ENCODE results near the gene RFX2.

The RFX2 gene

DNA sequence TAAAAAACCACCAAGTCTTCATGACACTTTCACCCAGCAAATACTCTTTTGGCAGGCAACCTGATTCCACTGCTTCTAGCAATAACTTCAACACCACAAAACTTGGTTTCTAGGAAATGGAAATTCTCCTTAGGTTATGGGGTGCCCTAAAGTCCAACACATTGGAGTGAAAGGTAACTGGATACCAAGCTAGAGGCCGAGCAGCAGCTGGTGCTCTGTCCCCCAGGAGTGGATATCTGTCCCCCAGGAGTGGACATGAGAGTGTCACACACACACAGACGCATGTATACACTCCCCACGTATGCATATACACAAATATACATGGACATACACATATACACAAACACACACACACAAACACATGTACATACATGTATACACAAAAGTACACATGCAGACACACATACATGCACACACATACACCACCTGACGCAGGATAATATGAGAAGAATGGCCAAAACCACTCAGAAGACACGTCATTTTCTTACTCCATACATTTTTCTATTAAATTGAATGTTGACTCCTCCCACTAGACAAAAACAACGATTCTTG lies 50.8 kb downstream of the RFX2 start:
- no peak for DNase-seq

DNA sequence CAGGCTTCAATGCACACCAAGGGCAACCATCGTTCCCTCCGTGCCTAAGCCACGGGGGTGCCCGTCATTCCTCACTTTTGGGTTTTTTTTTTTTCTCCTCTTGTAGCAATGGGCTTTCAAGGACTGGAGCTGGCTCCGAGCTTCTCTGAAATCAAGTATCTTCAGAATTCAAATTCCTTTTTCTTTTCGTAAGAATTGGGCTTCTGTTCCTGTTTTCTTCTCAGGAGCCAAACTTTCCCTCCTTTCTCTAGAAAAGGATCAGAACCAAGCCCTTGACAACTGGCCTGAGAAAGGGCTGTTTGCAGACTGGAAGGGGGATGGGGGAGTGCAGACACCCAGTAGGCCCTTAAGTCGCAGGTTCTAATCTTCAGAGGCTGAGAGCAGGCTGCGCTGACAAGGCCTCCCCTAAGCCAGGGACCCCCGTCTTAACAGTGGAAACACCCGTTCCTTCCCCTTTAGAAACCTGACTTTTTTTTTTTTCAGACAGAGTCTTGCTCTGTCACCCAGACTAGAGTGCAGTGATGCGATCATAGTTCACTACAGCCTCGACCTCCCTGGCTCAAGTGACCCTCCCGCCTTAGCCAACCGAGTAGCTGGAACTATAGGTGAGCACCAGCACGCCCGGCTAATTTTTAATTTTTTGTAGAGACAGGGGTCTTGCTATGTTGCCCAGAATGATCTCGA lies 51.6 kb downstream of the RFX2 start:
- no peak for DNase-seq

DNA sequence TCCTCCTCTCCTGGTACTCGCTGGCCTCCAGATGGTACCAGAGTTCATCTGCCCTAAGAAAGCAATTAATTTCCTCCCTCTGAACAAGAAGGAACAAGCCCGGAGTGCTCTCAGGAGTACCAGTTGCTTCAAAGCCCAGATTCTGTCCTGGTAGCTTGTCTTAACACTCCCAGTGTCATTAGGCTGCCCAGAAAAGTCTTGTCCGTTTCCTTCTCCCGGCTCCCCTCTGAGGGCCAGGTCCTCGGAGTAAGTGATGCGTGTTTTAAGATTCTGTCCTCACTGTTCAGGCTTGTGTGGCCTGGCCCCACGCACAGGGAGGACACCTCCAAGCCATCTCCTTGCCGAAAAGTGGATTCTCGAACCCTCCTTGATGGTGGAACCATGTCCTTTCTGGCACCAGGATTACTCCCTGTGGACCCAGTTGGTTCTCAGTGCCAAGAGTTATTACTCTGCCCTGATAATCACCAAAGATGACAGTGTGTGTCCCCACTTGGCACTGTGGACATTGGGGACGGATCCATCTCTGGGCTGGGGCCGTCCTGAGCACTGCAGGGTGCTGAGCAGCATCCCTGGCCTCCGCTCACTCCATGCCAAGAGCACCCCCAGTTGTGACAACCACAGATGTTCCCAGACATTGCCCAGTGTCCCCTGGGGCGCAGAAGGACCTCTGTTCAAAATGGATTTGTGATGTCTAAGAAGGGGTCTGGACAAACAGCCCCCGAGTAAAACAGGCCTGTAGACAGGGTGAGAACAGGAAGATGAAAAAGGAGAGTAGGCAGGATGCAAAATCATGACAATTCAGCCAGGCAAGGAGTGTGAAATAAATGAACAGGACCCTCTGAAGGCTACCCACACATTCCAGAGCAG lies 52.4 kb downstream of the RFX2 start:
- no peak for DNase-seq

DNA sequence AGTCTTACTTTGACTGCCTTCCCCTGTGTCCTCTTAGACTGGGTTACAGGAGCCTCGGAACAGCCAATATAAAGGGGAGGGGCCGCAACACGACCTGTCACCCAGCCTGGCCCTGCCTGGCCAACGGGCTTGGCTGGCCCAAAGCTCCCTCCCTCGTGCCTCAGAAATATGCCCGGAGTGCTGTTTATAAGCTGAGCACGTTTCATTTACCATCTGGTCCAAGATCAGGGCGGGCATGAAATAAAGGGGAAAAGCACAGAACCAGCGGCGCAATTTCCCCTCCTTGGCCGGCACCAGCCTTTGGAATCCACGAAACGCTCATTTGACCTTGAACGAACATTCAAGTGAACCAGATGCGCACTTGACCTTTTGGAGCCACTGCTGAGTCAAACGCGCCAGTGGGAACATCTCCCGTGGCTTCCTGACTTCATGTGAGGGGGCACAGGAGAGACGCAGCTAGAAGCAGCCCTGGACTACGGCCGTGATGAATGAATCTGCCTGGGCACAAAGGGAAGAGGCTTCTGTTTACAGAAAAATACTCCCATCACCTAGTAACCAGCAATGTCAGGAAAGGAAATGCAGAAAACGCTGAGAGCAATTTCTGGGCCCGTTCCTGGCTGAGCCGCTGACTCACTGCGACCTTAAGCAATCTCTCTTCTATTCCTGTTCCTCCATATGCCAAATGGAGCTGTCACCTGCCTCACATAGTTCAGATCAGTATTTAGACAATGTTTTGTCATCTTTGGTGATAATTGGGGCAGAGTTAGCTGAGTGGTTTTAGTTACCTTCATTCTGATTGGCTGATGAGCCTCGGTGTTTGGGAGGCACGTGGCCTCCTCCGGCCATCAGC lies 53.3 kb downstream of the RFX2 start:
- no peak for DNase-seq

DNA sequence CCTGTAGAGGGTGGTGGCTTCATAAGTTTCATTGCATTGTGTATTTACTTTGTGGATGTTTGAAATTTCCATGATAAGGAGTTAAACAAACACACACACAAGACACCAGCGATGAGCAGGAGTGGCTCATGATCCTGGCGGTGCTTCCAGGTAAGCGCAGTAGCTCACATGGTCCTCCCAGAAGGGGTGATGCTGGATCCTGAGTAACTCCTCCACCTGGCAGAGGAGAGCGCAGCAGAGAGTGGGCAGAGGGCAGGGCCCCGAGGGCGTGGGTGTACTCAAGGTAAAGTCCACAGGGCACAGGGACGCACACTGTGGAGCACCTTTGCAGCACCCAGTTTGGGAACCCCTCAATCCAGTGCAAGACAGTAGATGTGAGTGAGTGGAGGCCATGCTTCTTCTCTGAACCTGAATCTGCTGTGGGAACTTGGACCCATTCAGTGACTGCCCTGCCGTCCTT lies 54.0 kb downstream of the RFX2 start:
- no peak for DNase-seq

DNA sequence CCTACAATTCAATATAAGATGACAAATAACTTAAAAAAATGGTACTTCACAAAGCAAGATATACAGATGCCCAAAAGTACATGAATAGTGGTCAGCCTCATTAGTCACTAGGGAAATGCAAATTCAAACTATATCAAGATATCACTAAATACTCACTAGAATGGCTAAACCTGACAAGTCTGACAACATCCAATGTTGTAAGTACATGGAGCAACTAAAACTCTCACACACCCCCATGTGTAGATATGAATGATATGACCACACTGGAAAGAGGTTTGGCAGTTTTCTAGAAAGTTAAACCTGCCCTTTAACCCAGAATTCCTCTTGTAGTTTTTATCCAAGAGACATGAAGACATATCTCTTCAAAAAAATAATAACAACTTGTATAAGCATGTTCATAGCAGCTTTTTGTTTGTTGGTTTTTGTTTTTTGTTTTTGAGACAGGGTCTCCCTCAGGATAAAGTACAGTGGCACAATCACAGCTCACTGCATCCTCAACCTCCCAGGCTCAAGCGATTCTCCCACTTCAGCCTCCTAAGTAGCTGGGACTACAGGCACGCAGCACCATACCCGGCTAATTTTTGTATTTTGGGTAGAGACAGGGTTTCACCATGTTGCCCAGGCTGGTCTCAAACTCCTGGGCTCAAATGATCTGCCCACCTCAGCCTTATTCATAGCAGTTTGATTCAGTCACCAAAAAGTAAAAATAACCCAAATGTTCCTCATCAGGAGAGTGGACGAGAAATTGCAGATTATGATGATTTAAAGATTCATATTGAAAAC lies 55.1 kb downstream of the RFX2 start:
- no peak for DNase-seq

DNA sequence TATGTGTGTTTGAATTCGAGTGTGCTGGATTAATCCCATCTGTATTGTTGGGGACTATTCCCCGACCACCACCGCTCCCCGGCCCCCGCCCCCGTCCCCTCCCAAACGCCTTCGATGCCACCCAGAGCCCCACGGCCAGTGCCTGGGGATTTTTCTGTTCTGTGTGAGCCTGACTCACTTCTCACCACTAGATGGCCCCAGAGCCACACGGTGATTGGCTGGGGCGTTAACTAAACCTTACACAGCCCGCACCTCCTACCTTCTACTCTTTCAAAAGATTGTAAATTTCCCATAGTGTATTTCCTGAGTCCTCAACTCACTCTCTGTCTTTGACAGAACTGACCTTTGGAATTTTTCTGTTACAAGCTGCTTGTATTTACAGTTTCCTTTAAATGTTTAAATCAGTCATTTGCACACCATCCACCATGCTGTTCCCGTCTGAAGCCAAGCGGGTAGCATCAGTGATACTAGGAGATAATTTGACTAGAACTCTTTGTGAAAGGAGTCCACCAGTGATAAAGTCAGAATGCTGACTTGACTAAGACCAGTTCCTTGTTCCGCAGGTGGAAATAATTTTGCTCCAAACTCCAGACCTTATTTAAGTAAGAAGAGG lies 61.4 kb downstream of the RFX2 start:
- DNase-seq, result peak; percentile 81

DNA sequence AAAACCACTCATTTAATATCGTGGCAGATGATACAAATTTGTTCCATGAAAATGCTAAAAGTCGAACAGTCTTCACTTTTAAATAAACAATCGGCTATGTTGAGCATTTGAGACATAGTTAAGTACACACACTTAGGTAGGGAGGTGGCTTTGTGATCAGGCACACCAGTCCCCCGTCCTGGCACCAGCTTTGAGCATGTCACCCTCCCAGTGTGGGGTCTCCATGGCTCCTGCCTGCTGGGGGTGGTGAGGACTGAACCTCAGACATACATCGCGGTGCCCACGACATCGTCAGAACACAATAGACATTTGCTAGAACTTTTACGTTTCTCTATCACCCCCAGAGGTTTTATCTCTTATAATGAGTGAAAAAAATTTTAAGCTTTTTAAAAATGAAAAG lies 62.0 kb downstream of the RFX2 start:
- no peak for DNase-seq

DNA sequence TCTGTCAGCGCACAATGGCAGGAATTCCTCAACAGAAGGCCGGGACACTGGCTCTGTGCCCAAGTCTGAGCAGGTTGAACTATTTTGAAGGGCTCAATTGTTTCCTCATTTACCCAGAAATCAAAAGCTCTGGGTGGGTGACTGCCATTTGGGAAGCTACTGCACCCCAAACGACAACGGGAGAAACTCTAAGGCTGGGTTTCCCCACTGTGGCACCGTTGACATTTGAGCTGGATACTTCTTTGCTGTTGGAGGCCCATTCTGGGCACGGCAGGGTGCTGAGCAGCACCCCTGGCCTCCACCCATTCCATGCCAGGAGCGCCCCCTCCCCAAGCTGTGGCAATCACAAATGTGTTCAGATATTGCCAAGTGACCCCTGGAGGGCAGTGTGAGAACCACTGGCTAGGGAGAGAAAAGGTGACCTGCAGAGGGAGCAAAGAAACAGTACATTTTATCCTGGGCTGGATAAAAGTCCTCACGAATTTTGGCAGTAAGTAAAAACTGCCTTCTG lies 62.5 kb downstream of the RFX2 start:
- no peak for DNase-seq

DNA sequence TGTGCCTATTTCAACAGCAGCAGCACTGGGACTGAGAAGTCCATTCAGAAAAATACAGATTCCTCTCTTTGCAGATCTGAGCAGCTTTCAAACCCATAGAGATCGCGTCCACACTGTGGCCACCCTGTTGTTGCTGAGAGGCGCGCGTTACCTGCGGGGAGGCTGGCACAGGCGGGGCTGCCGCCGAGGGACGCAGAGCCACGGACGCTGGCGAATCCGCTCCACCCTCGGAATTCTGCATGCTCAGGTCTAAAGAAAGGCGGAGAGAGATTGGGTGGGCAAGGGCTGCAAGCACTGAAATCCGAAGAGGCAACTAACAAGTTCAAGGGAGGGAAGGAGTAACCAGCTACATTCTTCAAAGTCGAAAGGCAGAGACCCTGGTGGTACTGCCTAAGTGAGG lies 63.0 kb downstream of the RFX2 start:
- DNase-seq, result no peak

DNA sequence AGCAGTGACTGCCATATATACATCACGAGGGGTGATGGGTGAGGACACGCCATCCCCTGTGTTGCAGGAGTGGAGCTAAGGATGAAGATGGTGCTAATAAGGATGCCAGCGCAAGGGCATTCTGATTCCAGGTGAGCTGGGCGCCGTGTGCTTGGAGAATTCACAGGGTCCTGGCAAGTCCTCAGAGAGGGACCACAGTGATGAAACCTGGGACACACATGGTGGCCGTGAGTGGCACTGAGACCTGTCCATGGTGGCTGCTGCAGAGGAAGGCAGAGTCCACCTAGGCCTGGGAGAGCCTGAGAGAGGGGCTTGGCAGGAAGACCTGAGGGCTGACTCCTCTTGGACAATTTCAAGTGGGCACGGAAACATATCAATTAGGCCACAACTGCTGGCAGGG lies 65.2 kb downstream of the RFX2 start:
- DNase-seq, result no peak

DNA sequence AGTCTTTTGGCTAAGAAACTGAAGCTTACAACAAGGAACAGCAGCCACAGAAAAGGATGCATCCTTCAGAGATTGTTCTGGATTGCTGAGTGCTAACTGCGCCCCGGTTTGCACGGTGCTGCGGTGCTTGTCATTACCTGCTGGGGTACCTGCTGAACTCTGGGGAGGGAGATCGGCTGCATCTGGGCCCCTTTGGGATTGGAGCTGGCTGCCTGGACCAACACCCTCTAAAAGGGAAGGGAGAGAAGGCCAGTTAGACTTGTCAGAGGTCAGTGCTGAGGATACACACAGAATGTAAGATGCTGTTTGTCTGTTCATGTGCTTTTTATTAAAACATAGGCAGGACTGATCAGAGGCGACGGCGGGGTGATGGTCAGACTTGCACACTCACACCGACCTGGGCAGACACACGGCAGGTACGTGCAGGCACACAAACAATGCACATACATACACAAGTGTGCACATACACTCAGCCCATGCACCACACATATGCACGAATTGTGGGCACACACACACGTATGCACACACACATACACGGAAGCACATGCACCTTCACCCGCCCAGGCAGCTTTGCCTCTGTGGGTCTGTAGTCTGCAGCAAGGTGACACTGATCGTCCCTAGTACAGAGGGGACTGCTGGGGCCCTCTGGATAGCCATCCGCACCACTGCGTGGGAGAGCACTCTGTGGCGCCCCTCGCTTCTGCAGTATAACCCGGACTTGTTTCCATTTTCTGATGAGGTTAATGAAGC lies 66.1 kb downstream of the RFX2 start:
- DNase-seq, result no peak

DNA sequence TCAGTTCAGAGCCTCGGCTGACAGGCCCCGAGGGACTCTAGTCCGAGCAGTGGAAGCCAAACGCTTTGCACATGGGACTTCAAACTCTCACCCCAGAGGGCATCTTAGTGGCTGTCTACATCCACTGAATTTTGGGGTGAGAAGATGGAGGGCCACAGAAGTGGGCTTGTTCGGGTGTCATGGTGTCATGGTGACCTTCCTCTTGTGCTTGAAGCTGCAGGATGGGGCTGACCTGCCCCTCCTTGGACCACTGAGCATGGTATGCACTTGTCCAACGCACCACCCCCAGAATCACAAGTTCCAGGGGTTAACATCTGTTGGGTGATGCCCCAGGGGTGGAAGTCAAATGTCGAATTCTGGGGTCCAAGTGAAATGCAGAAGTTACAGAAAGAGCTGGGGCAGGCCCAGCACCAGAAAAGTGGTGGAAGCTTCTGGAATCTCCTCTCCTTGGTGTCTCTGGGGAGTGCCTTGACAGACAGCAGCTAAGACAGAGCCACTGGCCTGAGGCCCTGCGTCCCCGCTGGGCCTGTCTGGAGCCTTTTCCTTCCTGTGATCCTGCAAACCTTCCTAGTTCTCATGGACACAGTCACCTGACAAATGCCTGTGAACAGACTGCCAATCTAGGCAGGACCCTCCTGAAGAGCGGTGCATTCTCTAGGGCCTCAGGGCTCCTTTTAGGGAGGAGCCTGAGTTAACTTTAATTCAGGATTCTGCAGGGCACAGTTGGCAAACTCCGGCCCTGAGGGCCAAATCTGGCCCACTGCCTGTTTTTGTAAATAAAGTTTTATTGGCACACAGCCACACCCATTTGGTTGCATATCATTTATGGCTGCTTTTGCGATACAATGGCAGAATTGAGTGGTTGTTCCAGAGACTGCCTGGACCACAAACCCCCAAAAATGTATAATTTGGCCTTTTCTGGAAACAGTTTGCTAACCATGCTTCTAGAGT lies 67.2 kb downstream of the RFX2 start:
- no peak for DNase-seq

DNA sequence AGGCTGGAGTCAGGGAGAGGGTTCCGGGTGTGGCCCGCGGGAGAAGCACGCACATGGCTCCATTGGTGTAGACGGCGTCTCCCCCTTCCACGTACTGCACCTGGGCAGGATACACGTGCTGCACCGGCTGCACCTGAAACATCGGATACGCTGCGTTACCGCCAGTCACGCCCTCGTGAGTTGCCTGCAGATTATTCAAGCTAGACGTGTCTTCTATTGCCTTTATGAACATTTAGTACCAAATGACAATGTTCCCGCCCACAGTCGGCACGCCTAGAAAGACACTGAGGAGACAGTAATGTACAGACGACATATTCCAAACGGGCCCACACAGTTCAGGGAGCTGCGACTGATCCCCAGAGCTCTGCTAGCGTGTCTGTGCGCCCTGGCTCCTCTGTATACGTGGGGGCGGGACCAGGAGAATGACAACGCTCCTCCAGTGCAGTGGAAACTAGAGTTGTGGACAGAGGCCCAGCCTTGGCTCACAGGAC lies 68.3 kb downstream of the RFX2 start:
- DNase-seq, result no peak

DNA sequence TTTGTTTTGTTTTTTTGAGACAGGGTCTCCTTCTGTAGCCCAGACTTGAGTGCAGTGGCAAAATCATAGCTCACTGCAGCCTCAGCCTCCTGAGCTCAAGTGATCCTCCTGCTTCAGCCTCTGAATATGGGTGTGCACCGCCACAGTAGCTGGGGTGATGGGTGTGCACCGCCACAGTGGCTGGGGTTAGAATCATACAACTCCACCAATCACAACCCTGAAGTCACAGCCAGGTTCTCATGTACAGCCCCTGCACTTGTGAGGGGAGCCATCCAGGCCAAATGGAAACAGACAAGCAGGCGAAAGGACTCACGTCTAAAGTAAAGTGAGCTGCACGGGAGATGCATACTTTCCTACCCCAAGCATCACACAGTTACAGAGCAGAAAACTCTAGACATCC lies 69.2 kb downstream of the RFX2 start:
- no peak for DNase-seq

DNA sequence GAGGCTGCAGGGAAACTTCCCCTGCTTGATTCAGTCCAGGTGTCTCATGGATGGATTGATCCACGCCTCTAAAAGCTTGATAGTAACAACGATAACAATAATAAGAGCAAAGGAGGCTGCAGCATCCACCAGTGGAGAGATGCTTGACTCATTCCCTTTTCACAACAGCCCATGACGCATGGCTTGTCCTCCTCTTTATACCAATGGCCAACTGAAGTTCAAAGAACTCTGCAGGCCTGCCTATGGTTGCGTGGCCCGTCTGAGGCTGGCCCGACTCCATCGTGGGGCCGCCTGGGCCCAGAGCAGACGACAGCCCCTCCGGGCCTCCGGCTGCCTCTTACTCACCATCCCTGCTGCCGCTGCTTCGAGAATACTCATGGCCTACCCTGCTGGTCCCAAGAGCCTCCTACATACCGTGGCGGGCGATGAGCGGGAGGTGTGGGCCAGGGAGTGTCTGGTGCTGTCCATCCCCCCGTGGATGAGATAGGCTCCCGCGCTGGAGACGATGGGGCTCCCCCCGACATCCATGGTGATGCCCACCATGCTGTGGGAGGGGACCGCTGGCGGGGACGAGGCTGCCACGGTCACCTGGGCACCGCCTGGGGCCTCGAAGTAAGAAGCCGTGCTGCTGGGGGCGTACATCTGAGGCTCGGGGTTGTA lies 70.6 kb downstream of the RFX2 start:
- no peak for DNase-seq

DNA sequence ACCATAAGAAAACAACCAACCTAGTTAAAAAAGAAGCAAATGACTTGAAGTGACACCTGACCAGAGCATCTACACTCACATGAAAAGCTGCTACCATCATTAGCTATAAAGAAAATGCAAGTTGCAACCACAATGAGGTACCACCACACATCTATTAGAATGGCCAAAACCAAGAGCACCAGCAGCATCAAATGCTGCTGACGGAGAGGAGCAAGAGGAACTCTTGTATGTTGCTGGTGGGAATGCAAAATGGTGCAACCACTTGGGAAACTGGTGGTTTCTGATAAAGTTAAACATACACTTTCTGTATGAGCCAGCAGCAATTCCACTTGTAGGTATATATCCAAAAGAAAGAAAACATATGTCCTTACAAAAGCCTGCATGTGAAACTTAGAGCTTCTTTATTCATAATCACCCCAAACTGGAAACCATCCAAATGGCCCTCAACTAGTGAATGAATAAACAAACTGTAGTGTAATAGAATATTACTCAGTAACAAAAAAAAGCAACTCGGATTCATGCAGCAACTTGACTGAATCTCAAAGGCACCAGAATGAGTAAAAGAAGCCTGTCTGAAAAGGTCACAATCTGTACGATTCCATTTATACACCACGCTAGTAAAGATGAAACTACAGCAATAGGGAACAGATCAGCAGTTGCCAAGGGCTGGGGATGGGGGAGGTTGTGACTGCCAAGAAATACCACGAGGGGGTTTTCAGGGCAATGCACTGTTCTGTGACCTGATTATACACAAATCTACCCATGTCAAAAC lies 71.5 kb downstream of the RFX2 start:
- no peak for DNase-seq

DNA sequence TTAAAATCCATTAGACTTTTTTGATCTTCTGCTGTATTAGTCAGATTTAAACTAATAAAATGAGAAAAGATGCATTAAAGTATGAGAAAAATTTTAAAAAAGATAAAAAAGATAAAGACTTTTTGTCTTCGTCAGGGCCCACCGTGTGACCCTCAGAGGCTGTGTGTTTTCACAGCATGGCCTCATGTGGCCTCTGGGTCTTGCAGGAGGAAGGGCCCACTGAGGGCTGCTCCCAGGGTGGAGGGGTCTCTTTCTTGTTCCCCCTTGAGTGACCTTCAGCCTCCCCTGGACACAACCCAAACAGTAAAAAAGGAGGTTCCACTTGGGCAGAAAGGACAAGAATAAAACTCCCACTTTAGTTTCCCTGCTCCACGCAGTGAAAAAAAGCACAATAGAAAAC lies 75.3 kb downstream of the RFX2 start:
- DNase-seq, result no peak

Data from stimulated activated CD4-positive, alpha-beta T cell treated with anti-CD3 and anti-CD28 coated beads, Interleukin-4, amount 100 ng/mL, for 24 hours (primary cell).